CD4-positive, alpha-beta T cell treated with Interleukin-12 subunit alpha and Interleukin-12 subunit beta, for 1 hour (primary cell): ENCODE results near the gene CBX4.

ENCODE experiments used
- DNase-seq: peaks from one replicate; pipeline ENCODE4 v3.0.0-alpha.2; 2020

The CBX4 gene

GRCh38 chr17:79826841-79827578 is 12.2 kb downstream of the CBX4 start:
- DNase-seq = no peak

- no peak for DNase-seq
These were observed 13.0 kb downstream of the CBX4 start for GRCh38 chr17:79826204-79826680.

- DNase-seq = no peak
These were observed 13.7 kb downstream of the CBX4 start for GRCh38 chr17:79825580-79825921.

GRCh38 chr17:79824893-79825579 is 14.2 kb downstream of the CBX4 start:
- no peak for DNase-seq

GRCh38 chr17:79824234-79824633 is 15.0 kb downstream of the CBX4 start:
- DNase-seq = no peak

GRCh38 chr17:79822583-79823124 is 16.6 kb downstream of the CBX4 start:
- no peak for DNase-seq

- no peak for DNase-seq
These were observed 17.7 kb downstream of the CBX4 start for GRCh38 chr17:79821331-79822095.

GRCh38 chr17:79820959-79821330 is 18.3 kb downstream of the CBX4 start:
- no peak for DNase-seq

GRCh38 chr17:79819534-79820276 is 19.5 kb downstream of the CBX4 start:
- no peak for DNase-seq

- DNase-seq = no peak
These were observed 20.2 kb downstream of the CBX4 start for GRCh38 chr17:79819085-79819484.

GRCh38 chr17:79818026-79818758 is 21.0 kb downstream of the CBX4 start:
- no peak for DNase-seq

GRCh38 chr17:79815836-79816461 is 23.3 kb downstream of the CBX4 start:
- no peak for DNase-seq

GRCh38 chr17:79814974-79815835 is 24.0 kb downstream of the CBX4 start:
- no peak for DNase-seq

- no peak for DNase-seq
These were observed 24.9 kb downstream of the CBX4 start for GRCh38 chr17:79814127-79814973.

GRCh38 chr17:79813297-79814126 is 25.7 kb downstream of the CBX4 start:
- DNase-seq = no peak

- no peak for DNase-seq
These were observed 26.6 kb downstream of the CBX4 start for GRCh38 chr17:79812353-79813258.

GRCh38 chr17:79811868-79812352 is 27.3 kb downstream of the CBX4 start:
- no peak for DNase-seq
